Endometrial microvascular endothelial cells (primary cell): ENCODE data around the gene CSRP1. TPM values are rescaled to one million over a fixed set of nuclear protein-coding genes. Genes with fewer than 3 reads are reported as not detected.
"Not testable (repeated sequence)": the region's sequence is repeated elsewhere in the genome, so short reads cannot be mapped to it uniquely, and the experiment has no call there.

Source experiments
- in situ Hi-C: cut with HindIII; loops from 2 replicates; pipeline ENCODE4 v1.10.0; 2017; ENCODE audit warnings: low sequenced_read_pairs, low pct_unique_long_range_greater_than_20kb; ENCODE audit errors: inconsistent ontology term
- total RNA-seq: library from RNA; depleted of rRNA; stranded (reverse); fragments of >200 nt; gene quantifications from one replicate; pipeline ENCODE4 v1.2.3, GENCODE V29; 2015; ENCODE audit errors: inconsistent ontology term

Gene CSRP1
- total RNA-seq, 1 donor from 2014 or later, result 2,449 TPM

- in situ Hi-C loops, result no loop called here
Measured at GRCh38 chr1:201501812-201502510, 5.0 kb downstream of the CSRP1 start.

GRCh38 chr1:201501144-201501543 is 5.8 kb downstream of the CSRP1 start:
- in situ Hi-C loops, result no loop called here

- in situ Hi-C loops, result no loop called here
Measured at GRCh38 chr1:201500670-201501120, 6.2 kb downstream of the CSRP1 start.

- in situ Hi-C loops, result no loop called here
Measured at GRCh38 chr1:201499795-201500669, 6.9 kb downstream of the CSRP1 start.

GRCh38 chr1:201499191-201499590 is 7.7 kb downstream of the CSRP1 start:
- in situ Hi-C loops, result no loop called here

- in situ Hi-C loops, result no loop called here
Measured at GRCh38 chr1:201498621-201499020, 8.3 kb downstream of the CSRP1 start.

GRCh38 chr1:201497935-201498509 is 8.9 kb downstream of the CSRP1 start:
- in situ Hi-C loops, result no loop called here

- in situ Hi-C loops, result no loop called here
Measured at GRCh38 chr1:201496296-201496690, 10.6 kb downstream of the CSRP1 start.

GRCh38 chr1:201495551-201496295 is 11.2 kb downstream of the CSRP1 start:
- in situ Hi-C loops, result no loop called here

- in situ Hi-C loops, result no loop called here
Measured at GRCh38 chr1:201493757-201494617, 12.9 kb downstream of the CSRP1 start.

GRCh38 chr1:201493026-201493656 is 13.8 kb downstream of the CSRP1 start:
- in situ Hi-C loops, result not testable (repeated sequence)

GRCh38 chr1:201491896-201492511 is 14.9 kb downstream of the CSRP1 start:
- in situ Hi-C loops, result no loop called here

GRCh38 chr1:201490708-201491131 is 16.2 kb downstream of the CSRP1 start:
- in situ Hi-C loops, result no loop called here

- in situ Hi-C loops, result no loop called here
Measured at GRCh38 chr1:201489643-201490261, 17.2 kb downstream of the CSRP1 start.

- in situ Hi-C loops, result no loop called here
Measured at GRCh38 chr1:201488830-201489589, 17.9 kb downstream of the CSRP1 start.

- in situ Hi-C loops, result no loop called here
Measured at GRCh38 chr1:201487742-201488141, 19.2 kb downstream of the CSRP1 start.
